ENCODE data around the gene DRICH1. TPM values are rescaled to one million over a fixed set of nuclear protein-coding genes. Genes with fewer than 3 reads are reported as not detected.

The DRICH1 gene
- total RNA-seq, 6 donors from 2014 or later, result 0.30 to 5.8 (median 0.81) TPM; not detected in 1

GRCh38 chr22:23583836-23584235, 48.3 kb downstream of the DRICH1 start:
- Histone ChIP-seq H3K36me3 (no peaks in the 10 kb centered on the region), H3K27me3 (no peaks in the 10 kb centered on the region), H3K4me3 (no peak overlapping the region), H3K27ac (no peak overlapping the region), H3K4me1 (no peaks in the 10 kb centered on the region), H3K9me3 (no peaks in the 10 kb centered on the region)
- DNase-seq, result peak in 1 of 2 donors; percentile 60
- TF ChIP-seq, protein P1, sequence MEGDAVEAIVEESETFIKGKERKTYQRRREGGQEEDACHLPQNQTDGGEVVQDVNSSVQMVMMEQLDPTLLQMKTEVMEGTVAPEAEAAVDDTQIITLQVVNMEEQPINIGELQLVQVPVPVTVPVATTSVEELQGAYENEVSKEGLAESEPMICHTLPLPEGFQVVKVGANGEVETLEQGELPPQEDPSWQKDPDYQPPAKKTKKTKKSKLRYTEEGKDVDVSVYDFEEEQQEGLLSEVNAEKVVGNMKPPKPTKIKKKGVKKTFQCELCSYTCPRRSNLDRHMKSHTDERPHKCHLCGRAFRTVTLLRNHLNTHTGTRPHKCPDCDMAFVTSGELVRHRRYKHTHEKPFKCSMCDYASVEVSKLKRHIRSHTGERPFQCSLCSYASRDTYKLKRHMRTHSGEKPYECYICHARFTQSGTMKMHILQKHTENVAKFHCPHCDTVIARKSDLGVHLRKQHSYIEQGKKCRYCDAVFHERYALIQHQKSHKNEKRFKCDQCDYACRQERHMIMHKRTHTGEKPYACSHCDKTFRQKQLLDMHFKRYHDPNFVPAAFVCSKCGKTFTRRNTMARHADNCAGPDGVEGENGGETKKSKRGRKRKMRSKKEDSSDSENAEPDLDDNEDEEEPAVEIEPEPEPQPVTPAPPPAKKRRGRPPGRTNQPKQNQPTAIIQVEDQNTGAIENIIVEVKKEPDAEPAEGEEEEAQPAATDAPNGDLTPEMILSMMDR (IDR thresholded peaks at IDR 0.05), result no peak
- TF ChIP-seq POLR2AphosphoS5 (IDR thresholded peaks at IDR 0.05) (no peak), POLR2A (IDR thresholded peaks at IDR 0.05) (no peak), EP300 (IDR thresholded peaks at IDR 0.05) (no peak)
- WGBS, 2 donors, result 75% methylated on average over 5 of the region's 6 CpGs; no CpG with 5 or more reads in 1 of the 2 donors
- no peak for ATAC-seq (ENCODE audit: low FRiP score in 2 of 2)

DNA sequence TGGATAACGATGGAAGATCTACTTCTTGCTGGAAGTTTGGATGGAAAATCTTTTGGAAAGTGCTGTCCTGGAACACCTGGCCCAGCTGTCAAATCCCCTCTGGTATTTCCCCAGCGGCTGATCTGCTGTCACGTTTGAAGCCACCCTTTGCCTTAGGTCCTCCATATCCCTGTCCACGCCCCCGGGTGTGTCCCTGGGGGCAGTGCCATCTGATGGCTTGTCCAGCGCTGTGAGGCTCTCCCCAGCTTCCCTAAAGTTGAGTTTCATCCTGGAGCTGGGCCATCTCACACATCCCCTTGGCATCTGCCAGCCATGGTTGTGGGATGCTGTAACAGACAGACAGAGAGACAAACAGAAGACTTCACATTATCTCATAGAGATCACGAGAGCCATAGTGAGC, 49.0 kb downstream of the DRICH1 start:
- no peaks in the 10 kb centered on the region for H3K36me3 ChIP-seq
- whole genome bisulfite sequencing, 2 donors, result 76 to 83% methylated on average over 5 to 7 of the region's 7 CpGs
- TF ChIP-seq, protein P1 (IDR thresholded peaks at IDR 0.05), result no peak
- TF ChIP-seq EP300 (IDR thresholded peaks at IDR 0.05) (no peak), POLR2AphosphoS5 (IDR thresholded peaks at IDR 0.05) (no peak), POLR2A (IDR thresholded peaks at IDR 0.05) (no peak)
- H3K27me3 ChIP-seq, result no peaks in the 10 kb centered on the region
- H3K9me3 ChIP-seq, result no peaks in the 10 kb centered on the region
- ATAC-seq (ENCODE audit: low FRiP score in 2 of 2) (no peak), DNase-seq (no peak)
- no peak overlapping the region for H3K27ac ChIP-seq
- no peaks in the 10 kb centered on the region for H3K4me1 ChIP-seq
- no peak overlapping the region for H3K4me3 ChIP-seq

GRCh38 chr22:23581260-23581650, 50.9 kb downstream of the DRICH1 start:
- no peak for DNase-seq
- WGBS, 2 donors, result 53 to 81% methylated on average over 8 of the region's 8 CpGs

GRCh38 chr22:23580576-23581259, 51.4 kb downstream of the DRICH1 start:
- H3K9me3 ChIP-seq, result no peaks in the 10 kb centered on the region
- H3K27ac ChIP-seq, result no peak overlapping the region
- H3K27me3 ChIP-seq, result no peaks in the 10 kb centered on the region
- H3K4me3 ChIP-seq, result no peak overlapping the region
- ATAC-seq (ENCODE audit: low FRiP score in 2 of 2) (no peak), DNase-seq (no peak)
- H3K36me3 ChIP-seq, result no peaks in the 10 kb centered on the region
- no peaks in the 10 kb centered on the region for H3K4me1 ChIP-seq
- TF ChIP-seq, protein P1 (IDR thresholded peaks at IDR 0.05), result no peak
- no peak for TF ChIP-seq POLR2AphosphoS5 (IDR thresholded peaks at IDR 0.05)
- no peak for TF ChIP-seq EP300 (IDR thresholded peaks at IDR 0.05)
- no peak for TF ChIP-seq POLR2A (IDR thresholded peaks at IDR 0.05)
- WGBS, 2 donors, result 47 to 59% methylated on average over 7 to 9 of the region's 11 CpGs

More at GRCh38 chr22:23581260-23581650, 50.9 kb downstream of the DRICH1 start:
- TF ChIP-seq POLR2A (IDR thresholded peaks at IDR 0.05) (no peak), EP300 (IDR thresholded peaks at IDR 0.05) (no peak)
- ATAC-seq (ENCODE audit: low FRiP score in 2 of 2), result no peak
- Histone ChIP-seq H3K9me3 (no peaks in the 10 kb centered on the region), H3K4me1 (no peaks in the 10 kb centered on the region), H3K27ac (no peak overlapping the region), H3K36me3 (no peaks in the 10 kb centered on the region), H3K4me3 (no peak overlapping the region), H3K27me3 (no peaks in the 10 kb centered on the region)

- DNase-seq (peak in 1 of 2 donors; percentile 61), ATAC-seq (ENCODE audit: low FRiP score in 2 of 2) (no peak)
- TF ChIP-seq POLR2AphosphoS5 (IDR thresholded peaks at IDR 0.05) (no peak), EP300 (IDR thresholded peaks at IDR 0.05) (no peak)
- Histone ChIP-seq H3K27ac (no peak within 1 kb of the TSS), H3K9me3 (no peaks in the 10 kb centered on the region), H3K4me3 (no peak within 1 kb of the TSS), H3K4me1 (no peaks in the 10 kb centered on the region), H3K27me3 (no peaks in the 10 kb centered on the region), H3K36me3 (no peaks in the 10 kb centered on the region)
- WGBS, 2 donors, result 67 to 69% methylated on average over 5 to 12 of the region's 12 CpGs
These were observed 52.1 kb downstream of the DRICH1 start, which contains the start of gene IGLL1 for GRCh38 chr22:23579870-23580575. IGLL1 (minus strand) TSS chr22:23580290; CDS start chr22:23580190, 100 bp downstream.
